Testis (tissue), 2 donors: ENCODE data around the gene OLFML2A.

ENCODE experiments used
- CTCF ChIP-seq, 3 experiments: fragments of 450-650 bp in 2 of 3; fragments of 200-600 bp in 1 of 3; sonication (generic) in 1 of 3; IDR thresholded peaks; one replicate each; pipeline ENCODE4 v1.5.1; 2016 to 2019; ENCODE audit warnings: antibody characterized with exemption in 3 of 3, mild to moderate bottlenecking in 2 of 3, moderate library complexity in 1 of 3
- POLR2A ChIP-seq: fragments of 450-650 bp; IDR thresholded peaks from one replicate; pipeline ENCODE4 v1.6.1; 2017; ENCODE audit warnings: antibody characterized with exemption, mild to moderate bottlenecking, moderate library complexity

GRCh38 chr9:124758691-124759090 lies 18.2 kb upstream of the OLFML2A start:
- no peak for TF ChIP-seq CTCF (IDR thresholded peaks at IDR 0.05)
- TF ChIP-seq POLR2A, result no peak
